ENCODE measurements around the gene MED25.

GRCh38 chr19:49863935-49864320 lies 45.8 kb downstream of the MED25 start:
- no peak for TF ChIP-seq REST (IDR thresholded peaks at IDR 0.05; ENCODE audit: insufficient read depth in 1 of 2, low read depth in 2 of 2, low read length in 2 of 2)
- no peak for TF ChIP-seq POLR2AphosphoS5 (IDR thresholded peaks at IDR 0.05; ENCODE audit: low read depth, low read length)
- no peak for TF ChIP-seq SIN3A (IDR thresholded peaks at IDR 0.05; ENCODE audit: borderline replicate concordance, insufficient read depth, low read length)

Data from PFSK-1 (cell line).